Lower leg skin (tissue), 3 donors: ENCODE measurements around the gene IL10RB.

Experiments
- CTCF ChIP-seq, 3 donors: fragments of 450-650 bp; IDR thresholded peaks; one replicate each; pipeline ENCODE4 v1.5.1; 2016; ENCODE audit warnings: antibody characterized with exemption in 3 of 3, mild to moderate bottlenecking in 3 of 3, moderate library complexity in 2 of 3
- POLR2A ChIP-seq, 2 donors: fragments of 450-650 bp; IDR thresholded peaks; one replicate each; pipeline ENCODE4 v1.6.1; 2016 to 2017; ENCODE audit warnings: antibody characterized with exemption in 2 of 2, mild to moderate bottlenecking in 1 of 2, moderate library complexity in 1 of 2

- no peak for TF ChIP-seq CTCF (IDR thresholded peaks at IDR 0.05)
- TF ChIP-seq POLR2A (IDR thresholded peaks at IDR 0.05): no peak
These were observed 46.9 kb upstream of the IL10RB start for GRCh38 chr21:33219300-33219699.
